Rectal smooth muscle tissue (tissue), 1 donor: ENCODE results near the gene EHD2.
"Not testable (repeated sequence)": the region's sequence is repeated elsewhere in the genome, so short reads cannot be mapped to it uniquely, and the experiment has no call there.

Source experiments
- H3K27ac ChIP-seq: one replicate; pipeline ENCODE4 v1.7.0; 2013; ENCODE audit warnings: low read depth, low read length, inconsistent platforms
- H3K27me3 ChIP-seq: one replicate; pipeline ENCODE4 v1.7.0; 2013; ENCODE audit warnings: low read length; ENCODE audit not compliant: control insufficient read depth, insufficient read depth
- H3K36me3 ChIP-seq: one replicate; pipeline ENCODE4 v1.7.0; 2013; ENCODE audit warnings: low read length; ENCODE audit not compliant: control insufficient read depth, insufficient read depth
- H3K4me1 ChIP-seq: one replicate; pipeline ENCODE4 v1.7.0; 2013; ENCODE audit warnings: low read length; ENCODE audit not compliant: control insufficient read depth, insufficient read depth
- H3K4me3 ChIP-seq: one replicate; pipeline ENCODE4 v1.7.0; 2013; ENCODE audit warnings: low read length
- H3K9ac ChIP-seq: one replicate; pipeline ENCODE4 v1.7.0; 2013; ENCODE audit warnings: low read length

EHD2 gene

GRCh38 chr19:47713046-47714021, at the start of gene EHD2:
EHD2 (plus strand) TSS chr19:47713422; CDS start chr19:47716613, 3,191 bp downstream.
- H3K36me3 ChIP-seq = peaks cover 7% of the 10 kb centered on the region
- peak within 1 kb of the TSS; percentile 87 for H3K27ac ChIP-seq
- H3K9ac ChIP-seq = peak within 1 kb of the TSS; percentile 60
- peaks cover 21% of the 10 kb centered on the region for H3K4me1 ChIP-seq
- H3K4me3 ChIP-seq = peak within 1 kb of the TSS; percentile 68
- H3K27me3 ChIP-seq = peaks cover 3% of the 10 kb centered on the region

GRCh38 chr19:47663435-47663910, 49.7 kb upstream of the EHD2 start:
- no peaks in the 10 kb centered on the region for H3K27me3 ChIP-seq
- H3K27ac ChIP-seq = peak overlapping the region; percentile 93
- H3K9ac ChIP-seq = no peak overlapping the region
- no peak overlapping the region for H3K4me3 ChIP-seq
- H3K4me1 ChIP-seq = peaks cover 41% of the 10 kb centered on the region
- no peaks in the 10 kb centered on the region for H3K36me3 ChIP-seq

- Histone ChIP-seq H3K9ac (no peak overlapping the region), H3K4me3 (peak overlapping the region; percentile 12), H3K27ac (peak overlapping the region; percentile 93), H3K36me3 (no peaks in the 10 kb centered on the region), H3K4me1 (peaks cover 36% of the 10 kb centered on the region), H3K27me3 (no peaks in the 10 kb centered on the region)
Observed at GRCh38 chr19:47663911-47664771, 49.1 kb upstream of the EHD2 start.

- not testable (repeated sequence) for H3K9ac ChIP-seq, H3K27ac ChIP-seq, H3K4me3 ChIP-seq, H3K27me3 ChIP-seq
- peaks cover 15% of the 10 kb centered on the region for H3K4me1 ChIP-seq
- peaks cover 13% of the 10 kb centered on the region for H3K36me3 ChIP-seq
Observed at GRCh38 chr19:47668556-47668955, 44.7 kb upstream of the EHD2 start.

GRCh38 chr19:47670736-47671135, 42.5 kb upstream of the EHD2 start:
- H3K27ac ChIP-seq = no peak overlapping the region
- no peak overlapping the region for H3K4me3 ChIP-seq
- H3K27me3 ChIP-seq = no peaks in the 10 kb centered on the region
- peaks cover 19% of the 10 kb centered on the region for H3K36me3 ChIP-seq
- H3K9ac ChIP-seq = no peak overlapping the region
- no peaks in the 10 kb centered on the region for H3K4me1 ChIP-seq

- H3K9ac ChIP-seq = no peak overlapping the region
- H3K27me3 ChIP-seq = no peaks in the 10 kb centered on the region
- H3K36me3 ChIP-seq = peaks cover 20% of the 10 kb centered on the region
- no peak overlapping the region for H3K4me3 ChIP-seq
- no peak overlapping the region for H3K27ac ChIP-seq
- H3K4me1 ChIP-seq = no peaks in the 10 kb centered on the region
Observed at GRCh38 chr19:47671499-47671898, 41.7 kb upstream of the EHD2 start.

- no peaks in the 10 kb centered on the region for H3K4me1 ChIP-seq
- no peak overlapping the region for H3K27ac ChIP-seq
- H3K36me3 ChIP-seq = peaks cover 20% of the 10 kb centered on the region
- no peak overlapping the region for H3K4me3 ChIP-seq
- no peaks in the 10 kb centered on the region for H3K27me3 ChIP-seq
- H3K9ac ChIP-seq = no peak overlapping the region
Observed at GRCh38 chr19:47673426-47673825, 39.8 kb upstream of the EHD2 start.

- Histone ChIP-seq H3K36me3 (peaks cover 23% of the 10 kb centered on the region), H3K9ac (no peak overlapping the region), H3K4me3 (no peak overlapping the region), H3K27me3 (no peaks in the 10 kb centered on the region), H3K4me1 (no peaks in the 10 kb centered on the region), H3K27ac (no peak overlapping the region)
Observed at GRCh38 chr19:47674548-47674947, 38.7 kb upstream of the EHD2 start.

GRCh38 chr19:47675271-47675670, 38.0 kb upstream of the EHD2 start:
- Histone ChIP-seq H3K4me1 (no peaks in the 10 kb centered on the region), H3K4me3 (no peak overlapping the region), H3K27me3 (no peaks in the 10 kb centered on the region), H3K9ac (no peak overlapping the region), H3K27ac (no peak overlapping the region), H3K36me3 (peaks cover 24% of the 10 kb centered on the region)

- H3K4me3 ChIP-seq = no peak overlapping the region
- H3K27ac ChIP-seq = no peak overlapping the region
- H3K9ac ChIP-seq = no peak overlapping the region
- peaks cover 19% of the 10 kb centered on the region for H3K36me3 ChIP-seq
- H3K4me1 ChIP-seq = no peaks in the 10 kb centered on the region
- H3K27me3 ChIP-seq = no peaks in the 10 kb centered on the region
Observed at GRCh38 chr19:47675859-47676258, 37.4 kb upstream of the EHD2 start.

- Histone ChIP-seq H3K4me1 (no peaks in the 10 kb centered on the region), H3K4me3 (no peak overlapping the region), H3K9ac (no peak overlapping the region), H3K27ac (no peak overlapping the region), H3K36me3 (peaks cover 26% of the 10 kb centered on the region), H3K27me3 (no peaks in the 10 kb centered on the region)
Observed at GRCh38 chr19:47676811-47677210, 36.4 kb upstream of the EHD2 start.

- H3K27me3 ChIP-seq = no peaks in the 10 kb centered on the region
- no peak overlapping the region for H3K9ac ChIP-seq
- no peaks in the 10 kb centered on the region for H3K4me1 ChIP-seq
- no peak overlapping the region for H3K27ac ChIP-seq
- H3K4me3 ChIP-seq = no peak overlapping the region
- H3K36me3 ChIP-seq = peaks cover 15% of the 10 kb centered on the region
Observed at GRCh38 chr19:47679251-47679900, 33.8 kb upstream of the EHD2 start.
